Natural killer cell (primary cell): Measurements from ENCODE around the gene NDUFS1. TPM values are rescaled to one million over a fixed set of nuclear protein-coding genes. Genes with fewer than 3 reads are reported as not detected.
A peak's percentile ranks its signal among the peaks of the same experiment; 100 is the strongest.

ENCODE experiments used
- ATAC-seq, 3 donors: fragments of 150-1000 bp in 2 of 3; fragments of 200-7000 bp in 1 of 3; cut with Tn5 transposase; 1 replicate in 1 of 3; 2 replicates in 2 of 3; pipeline ENCODE4 v1.10.0; 2021; ENCODE audit warnings: mild to moderate bottlenecking in 2 of 3, moderate library complexity in 2 of 3
- DNase-seq, 2 donors: peaks; one replicate each; pipeline versions ENCODE4 v3.0.0 to v3.0.0-alpha.2; 2013 to 2021; ENCODE audit warnings: mixed read lengths in 1 of 2
- H3K27ac ChIP-seq: one replicate; pipeline ENCODE4 v1.5.1; 2013; ENCODE audit warnings: mild to moderate bottlenecking, low read length
- H3K27me3 ChIP-seq: one replicate; pipeline ENCODE4 v1.6.1; 2013; ENCODE audit warnings: low read length; ENCODE audit not compliant: control insufficient read depth, insufficient read depth
- H3K36me3 ChIP-seq: one replicate; pipeline ENCODE4 v1.6.1; 2013; ENCODE audit warnings: low read length; ENCODE audit not compliant: control insufficient read depth, insufficient read depth
- H3K4me1 ChIP-seq: one replicate; pipeline ENCODE4 v1.6.1; 2013; ENCODE audit warnings: low read length; ENCODE audit not compliant: control insufficient read depth, insufficient read depth
- H3K4me3 ChIP-seq: one replicate; pipeline ENCODE4 v1.5.1; 2013; ENCODE audit warnings: low read length
- H3K9me3 ChIP-seq: one replicate; pipeline ENCODE4 v1.6.1; 2013; ENCODE audit warnings: low read length; ENCODE audit not compliant: control insufficient read depth, insufficient read depth
- H3K27ac Mint-ChIP-seq, 2 donors: one replicate each; pipeline ENCODE4 v1.8.0; 2022; ENCODE audit warnings: mild to moderate bottlenecking in 2 of 2, mixed read lengths in 2 of 2, moderate library complexity in 1 of 2
- H3K27me3 Mint-ChIP-seq, 2 donors: one replicate each; pipeline ENCODE4 v1.8.0; 2022; ENCODE audit warnings: low read depth in 2 of 2, mixed read lengths in 2 of 2
- H3K36me3 Mint-ChIP-seq: one replicate; pipeline ENCODE4 v1.8.0; 2022; ENCODE audit warnings: mixed read lengths
- H3K4me1 Mint-ChIP-seq, 2 donors: one replicate each; pipeline ENCODE4 v1.8.0; 2022; ENCODE audit warnings: mixed read lengths in 2 of 2
- H3K4me3 Mint-ChIP-seq: one replicate; pipeline ENCODE4 v1.8.0; 2022; ENCODE audit warnings: mild to moderate bottlenecking, moderate library complexity, mixed read lengths
- H3K9me3 Mint-ChIP-seq, 2 donors: one replicate each; pipeline ENCODE4 v1.8.0; 2022; ENCODE audit warnings: mixed read lengths in 2 of 2
- WGBS: methylation state at CpG from one replicate; pipeline ENCODE4 v1.1.7; 2013; ENCODE audit warnings: missing lambda C conversion rate; ENCODE audit not compliant: insufficient coverage; 5-methylcytosine and 5-hydroxymethylcytosine counted together
- intact Hi-C: fragments of 100-400 bp; cut with micrococcal nuclease; formaldehyde crosslinking; loops from one replicate; pipeline ENCODE4 v1.14.2; 2022
- total RNA-seq, 4 donors: library from RNA; stranded (reverse); fragments of 120-200 nt in 1 of 4; gene quantifications; one replicate each; pipeline versions ENCODE4 v1.2.3 to v1.2.4, GENCODE V29; 2013 to 2022
- TF ChIP-seq, protein P1 (sequence below): fragments of 200-600 bp; IDR thresholded peaks from one replicate; pipeline ENCODE4 v1.8.0; 2022; ENCODE audit warnings: antibody characterized with exemption

Gene NDUFS1
- total RNA-seq, 3 donors from 2014 or later (not counting 1 experiment from before 2014, with no cell fraction given), result 44.0 to 47.8 (median 45.9) TPM

DNA sequence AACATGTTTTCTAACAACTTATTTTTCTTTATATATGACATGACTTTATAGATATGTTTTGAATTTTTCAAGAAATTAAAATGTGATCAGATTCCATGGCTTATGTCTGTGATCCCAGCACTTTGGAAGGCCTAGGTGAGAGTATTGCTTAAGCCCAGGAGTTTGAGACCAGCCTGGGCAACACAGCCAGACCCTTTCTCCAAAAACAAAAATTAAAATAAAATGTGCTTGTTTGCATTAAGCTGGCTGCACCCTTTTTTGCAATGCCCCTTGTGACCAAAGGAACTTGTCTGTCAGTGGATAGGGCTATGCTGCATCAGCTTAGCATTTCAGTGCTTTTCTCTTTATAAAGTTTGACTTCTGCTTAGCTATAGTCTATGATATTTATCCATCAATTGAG lies 71.0 kb downstream of the NDUFS1 start:
- Histone ChIP-seq H3K36me3 (peaks cover 8% of the 10 kb centered on the region), H3K4me3 (no peak overlapping the region), H3K27ac (no peak overlapping the region), H3K9me3 (no peaks in the 10 kb centered on the region), H3K4me1 (peaks cover 18% of the 10 kb centered on the region), H3K27me3 (no peaks in the 10 kb centered on the region)
- Mint-ChIP-seq H3K27ac (peak overlapping the region; percentile 27 to 99), H3K4me3 (peak overlapping the region; percentile 56), H3K9me3 (no peaks in the 10 kb centered on the region), H3K36me3 (no peaks in the 10 kb centered on the region), H3K4me1 (peaks cover 26 to 33% of the 10 kb centered on the region in 2 donors), H3K27me3 (no peaks in the 10 kb centered on the region)
- intact Hi-C loops, result no loop called here
- TF ChIP-seq, protein P1, sequence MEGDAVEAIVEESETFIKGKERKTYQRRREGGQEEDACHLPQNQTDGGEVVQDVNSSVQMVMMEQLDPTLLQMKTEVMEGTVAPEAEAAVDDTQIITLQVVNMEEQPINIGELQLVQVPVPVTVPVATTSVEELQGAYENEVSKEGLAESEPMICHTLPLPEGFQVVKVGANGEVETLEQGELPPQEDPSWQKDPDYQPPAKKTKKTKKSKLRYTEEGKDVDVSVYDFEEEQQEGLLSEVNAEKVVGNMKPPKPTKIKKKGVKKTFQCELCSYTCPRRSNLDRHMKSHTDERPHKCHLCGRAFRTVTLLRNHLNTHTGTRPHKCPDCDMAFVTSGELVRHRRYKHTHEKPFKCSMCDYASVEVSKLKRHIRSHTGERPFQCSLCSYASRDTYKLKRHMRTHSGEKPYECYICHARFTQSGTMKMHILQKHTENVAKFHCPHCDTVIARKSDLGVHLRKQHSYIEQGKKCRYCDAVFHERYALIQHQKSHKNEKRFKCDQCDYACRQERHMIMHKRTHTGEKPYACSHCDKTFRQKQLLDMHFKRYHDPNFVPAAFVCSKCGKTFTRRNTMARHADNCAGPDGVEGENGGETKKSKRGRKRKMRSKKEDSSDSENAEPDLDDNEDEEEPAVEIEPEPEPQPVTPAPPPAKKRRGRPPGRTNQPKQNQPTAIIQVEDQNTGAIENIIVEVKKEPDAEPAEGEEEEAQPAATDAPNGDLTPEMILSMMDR, result no peak
- DNase-seq, result peak in 1 of 2 donors; percentile 9
- ATAC-seq, result no peak

DNA sequence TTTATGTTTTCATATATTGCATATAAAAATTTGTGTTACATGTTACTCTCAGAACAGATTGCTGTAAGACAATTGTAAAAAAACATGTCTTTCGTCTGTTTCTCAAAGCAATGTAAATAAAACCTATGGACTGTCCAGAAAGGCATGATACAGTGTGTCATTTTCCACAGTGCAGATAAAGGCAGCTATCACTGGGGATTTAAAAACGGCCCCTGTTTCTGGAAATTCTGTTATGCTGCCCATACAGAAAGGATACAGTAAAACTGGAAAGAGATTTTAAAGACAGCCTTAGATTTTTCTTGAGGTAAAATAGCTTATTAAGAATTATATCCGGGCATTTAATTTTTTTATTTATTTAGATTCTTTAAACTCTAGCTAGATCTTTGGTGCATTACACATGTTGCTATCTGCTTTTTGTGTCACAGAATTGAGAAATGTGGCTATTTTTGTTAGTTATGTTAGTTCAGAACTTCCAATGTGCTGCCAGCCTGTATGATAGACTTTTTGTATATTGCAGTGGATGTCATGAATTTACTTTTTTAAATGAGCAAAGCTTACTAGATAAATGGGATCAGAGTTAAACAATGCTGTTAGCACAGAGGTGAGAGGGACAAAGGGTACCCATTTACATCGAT lies 72.4 kb downstream of the NDUFS1 start:
- Histone ChIP-seq H3K4me3 (peak overlapping the region; percentile 99), H3K36me3 (peaks cover 8% of the 10 kb centered on the region), H3K4me1 (peaks cover 18% of the 10 kb centered on the region), H3K27ac (peak overlapping the region; percentile 100), H3K9me3 (no peaks in the 10 kb centered on the region), H3K27me3 (no peaks in the 10 kb centered on the region)
- no peaks in the 10 kb centered on the region for H3K9me3 Mint-ChIP-seq
- ATAC-seq, result no peak
- no peaks in the 10 kb centered on the region for H3K36me3 Mint-ChIP-seq
- no peaks in the 10 kb centered on the region for H3K27me3 Mint-ChIP-seq
- peak in 1 of 2 donors; percentile 20 for DNase-seq
- peak overlapping the region; percentile 99 for H3K4me3 Mint-ChIP-seq
- TF ChIP-seq, protein P1, result no peak
- intact Hi-C loops, result loop anchor here (1.0 kb wide), 1 partner anchor 72 kb away; the partner anchor contains the start of genes EEF1B2 and NDUFS1
- 7% methylated on average over 3 of the region's 4 CpGs for WGBS
- peaks cover 27 to 31% of the 10 kb centered on the region in 2 donors for H3K4me1 Mint-ChIP-seq
- H3K27ac Mint-ChIP-seq, result peak overlapping the region; percentile 99

DNA sequence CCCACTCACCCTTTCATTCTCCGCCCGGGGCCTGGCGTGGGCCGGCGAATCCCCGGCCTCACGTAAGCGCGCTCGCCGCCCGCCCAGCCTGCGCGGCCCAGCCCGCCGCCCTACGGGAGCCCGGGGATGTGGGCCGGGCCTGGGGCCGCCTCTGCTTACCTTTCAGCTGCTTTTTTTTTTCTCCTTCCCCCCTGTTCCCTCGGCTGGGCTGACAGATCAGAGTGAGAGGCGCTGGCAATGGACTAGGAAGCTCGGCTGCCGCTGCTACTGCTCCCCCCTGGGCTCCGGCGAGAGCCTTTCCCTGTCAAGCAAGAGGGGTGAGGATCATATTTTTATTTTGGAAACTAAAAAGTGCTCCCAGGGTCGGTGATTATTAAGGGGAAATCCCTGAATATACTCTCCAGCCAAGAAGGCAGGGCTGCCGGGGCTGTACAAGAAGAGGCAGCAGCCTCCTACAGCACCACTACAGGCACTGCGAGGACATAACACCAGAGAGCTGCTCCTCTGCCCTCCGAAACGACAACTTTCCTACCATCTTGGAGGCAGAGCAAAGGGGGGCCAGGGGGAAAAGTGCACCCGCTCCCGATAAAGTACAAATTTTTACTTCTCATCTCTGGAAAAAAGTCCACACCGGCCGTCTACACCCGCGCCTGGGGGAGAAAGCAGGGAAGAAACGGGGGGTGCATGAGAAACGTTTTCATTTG lies 73.3 kb downstream of the NDUFS1 start, which contains the start of gene INO80D:
Gene INO80D (minus strand): TSS at position 433 of the 704 bp plus-strand sequence. CDS start 23,158 bp downstream, outside the sequence.
- peaks cover 8% of the 10 kb centered on the region for H3K36me3 ChIP-seq
- peak within 1 kb of the TSS; percentile 99 for H3K4me3 ChIP-seq
- intact Hi-C loops, result loop anchor here (1.0 kb wide), 1 partner anchor 73 kb away; the partner anchor contains the start of genes EEF1B2 and NDUFS1
- Mint-ChIP-seq H3K4me3 (peak within 1 kb of the TSS; percentile 99), H3K27ac (peak within 1 kb of the TSS; percentile 99), H3K9me3 (no peaks in the 10 kb centered on the region), H3K4me1 (peaks cover 27 to 31% of the 10 kb centered on the region in 2 donors), H3K27me3 (no peaks in the 10 kb centered on the region), H3K36me3 (no peaks in the 10 kb centered on the region)
- H3K9me3 ChIP-seq, result no peaks in the 10 kb centered on the region
- TF ChIP-seq, protein P1, result peak; percentile 55
- peaks cover 18% of the 10 kb centered on the region for H3K4me1 ChIP-seq
- H3K27me3 ChIP-seq, result no peaks in the 10 kb centered on the region
- ATAC-seq, result peak; percentile 90 to 95 (median 91)
- WGBS, result under 1% methylated on average over 37 of the region's 39 CpGs
- H3K27ac ChIP-seq, result peak within 1 kb of the TSS; percentile 100
- DNase-seq, result peak; percentile 76 to 91
